ENCODE results near the gene GPR156.
"Not testable (repeated sequence)": the region's sequence is repeated elsewhere in the genome, so short reads cannot be mapped to it uniquely, and the experiment has no call there.

The GPR156 gene

GRCh38 chr3:120274739-120275167 lies 10.3 kb downstream of the GPR156 start:
- DNase-seq (ENCODE audit: low read depth) = no peak

GRCh38 chr3:120272286-120272685 lies 12.7 kb downstream of the GPR156 start:
- DNase-seq (ENCODE audit: low read depth) = no peak

GRCh38 chr3:120265989-120266388 lies 19.0 kb downstream of the GPR156 start:
- DNase-seq (ENCODE audit: low read depth) = no peak

- no peak for DNase-seq (ENCODE audit: low read depth)
These were observed 20.1 kb downstream of the GPR156 start for GRCh38 chr3:120264963-120265362.

GRCh38 chr3:120263792-120264191 lies 21.2 kb downstream of the GPR156 start:
- no peak for DNase-seq (ENCODE audit: low read depth)

- DNase-seq (ENCODE audit: low read depth) = no peak
These were observed 27.0 kb downstream of the GPR156 start for GRCh38 chr3:120258009-120258408.

- no peak for DNase-seq (ENCODE audit: low read depth)
These were observed 39.6 kb downstream of the GPR156 start for GRCh38 chr3:120245386-120245785.

- no peak for DNase-seq (ENCODE audit: low read depth)
These were observed 40.2 kb downstream of the GPR156 start for GRCh38 chr3:120244834-120245225.

GRCh38 chr3:120239644-120240043 lies 45.4 kb downstream of the GPR156 start:
- no peak for DNase-seq (ENCODE audit: low read depth)

- peak; percentile 4 for DNase-seq (ENCODE audit: low read depth)
These were observed 57.2 kb downstream of the GPR156 start for GRCh38 chr3:120227710-120228347.

- no peak for DNase-seq (ENCODE audit: low read depth)
These were observed 60.8 kb downstream of the GPR156 start for GRCh38 chr3:120224237-120224636.

- no peak for DNase-seq (ENCODE audit: low read depth)
These were observed 66.0 kb downstream of the GPR156 start for GRCh38 chr3:120218981-120219380.

GRCh38 chr3:120216633-120217032 lies 68.4 kb downstream of the GPR156 start:
- DNase-seq (ENCODE audit: low read depth) = not testable (repeated sequence)

GRCh38 chr3:120214176-120214575 lies 70.8 kb downstream of the GPR156 start:
- DNase-seq (ENCODE audit: low read depth) = no peak

- DNase-seq (ENCODE audit: low read depth) = peak; percentile 4
These were observed 72.5 kb downstream of the GPR156 start for GRCh38 chr3:120212505-120212904.

- DNase-seq (ENCODE audit: low read depth) = no peak
These were observed 75.6 kb downstream of the GPR156 start for GRCh38 chr3:120209425-120209824.

- no peak for DNase-seq (ENCODE audit: low read depth)
These were observed 80.7 kb downstream of the GPR156 start for GRCh38 chr3:120204338-120204737.

GRCh38 chr3:120203621-120204020 lies 81.4 kb downstream of the GPR156 start:
- DNase-seq (ENCODE audit: low read depth) = no peak

GRCh38 chr3:120203016-120203415 lies 82.0 kb downstream of the GPR156 start:
- DNase-seq (ENCODE audit: low read depth) = peak; percentile 86

- DNase-seq (ENCODE audit: low read depth) = no peak
These were observed 82.7 kb downstream of the GPR156 start for GRCh38 chr3:120202363-120202762.

GRCh38 chr3:120200493-120201235 lies 84.4 kb downstream of the GPR156 start:
- no peak for DNase-seq (ENCODE audit: low read depth)

- peak; percentile 54 for DNase-seq (ENCODE audit: low read depth)
These were observed 86.6 kb downstream of the GPR156 start for GRCh38 chr3:120198305-120198878.

- no peak for DNase-seq (ENCODE audit: low read depth)
These were observed 88.2 kb downstream of the GPR156 start for GRCh38 chr3:120196812-120197211.

Measured in EH (cell line).